ENCODE measurements around the gene CES4A. TPM values are rescaled to one million over a fixed set of nuclear protein-coding genes. Genes with fewer than 3 reads are reported as not detected.

Gene CES4A
- total and polyA plus RNA-seq, 2 of the 13 experiments (the other 11 are each of a cell fraction or from before 2014, with no cell fraction given), result 0.09 to 0.17 TPM

GRCh38 chr16:66972983-66973382 is 15.4 kb upstream of the CES4A start:
- in situ Hi-C loops (cut with HindIII; ENCODE audit: extremely low pct_ligation_motif_present, low pct_unique_long_range_greater_than_20kb) (no loop called here), intact Hi-C loops (cut with micrococcal nuclease; ENCODE audit: unreplicated experiment) (loop anchor here (5.0 kb wide), 1 partner anchor 1764 kb away; the partner anchor contains the start of gene CDH1)
- no peak for TF ChIP-seq ZNF652 (CRISPR knock-in tag; IDR thresholded peaks at IDR 0.05; ENCODE audit: borderline replicate concordance, low read depth)
- no peak for TF ChIP-seq ZNF350 (CRISPR knock-in tag; IDR thresholded peaks at IDR 0.05; ENCODE audit: borderline replicate concordance, low read depth)
- TF ChIP-seq ZNF598 (CRISPR knock-in tag; IDR thresholded peaks at IDR 0.05; ENCODE audit: borderline replicate concordance), result no peak
- TF ChIP-seq ZBTB20 (CRISPR knock-in tag; IDR thresholded peaks at IDR 0.05; ENCODE audit: borderline replicate concordance, low read depth), result no peak
- no peak for TF ChIP-seq CREB1 (IDR thresholded peaks at IDR 0.05)
- no peak for TF ChIP-seq CREB1 (CRISPR knock-in tag; IDR thresholded peaks at IDR 0.05)
- no peak for TF ChIP-seq ZFY (CRISPR knock-in tag; IDR thresholded peaks at IDR 0.05)
- TF ChIP-seq CBX2 (IDR thresholded peaks at IDR 0.05; ENCODE audit: low read depth, low read length), result no peak
- no peak for TF ChIP-seq CBX2 (CRISPR knock-in tag; IDR thresholded peaks at IDR 0.05; ENCODE audit: low read depth)
- no peak for TF ChIP-seq TARDBP (CRISPR knock-in tag; IDR thresholded peaks at IDR 0.05)
- TF ChIP-seq POLR2A (IDR thresholded peaks at IDR 0.05; ENCODE audit: insufficient read depth in 1 of 2, low read depth in 2 of 2, low read length in 2 of 2), result no peak
- no peak for TF ChIP-seq ZNF331 (CRISPR knock-in tag; IDR thresholded peaks at IDR 0.05)
- no peak for TF ChIP-seq MIER2 (CRISPR knock-in tag; IDR thresholded peaks at IDR 0.05)
- no peak for TF ChIP-seq HCFC1 (IDR thresholded peaks at IDR 0.05; ENCODE audit: low read depth, low read length)
- no peak for TF ChIP-seq ZSCAN29 (CRISPR knock-in tag; conservative IDR thresholded peaks at IDR 0.05)
- TF ChIP-seq MAFG (CRISPR knock-in tag; IDR thresholded peaks at IDR 0.05), result no peak
- no peak for TF ChIP-seq TRAFD1 (CRISPR knock-in tag; IDR thresholded peaks at IDR 0.05; ENCODE audit: borderline replicate concordance)
- no peak for TF ChIP-seq GTF3A (CRISPR knock-in tag; conservative IDR thresholded peaks at IDR 0.05)
- TF ChIP-seq MTERF4 (CRISPR knock-in tag; IDR thresholded peaks at IDR 0.05), result no peak
- no peak for TF ChIP-seq CEBPG (CRISPR knock-in tag; IDR thresholded peaks at IDR 0.05)
- TF ChIP-seq NFRKB (IDR thresholded peaks at IDR 0.05), result no peak
- TF ChIP-seq CHD4 (IDR thresholded peaks at IDR 0.05; ENCODE audit: borderline replicate concordance, low read length), result no peak
- CTCF ChIA-PET (ENCODE audit: low intra/inter-chr PET ratio, low total read pairs), result no interaction called here
- FAIRE-seq (no peak), ATAC-seq (no peak), DNase-seq (ENCODE audit: low spot score) (no peak)
- H3K27ac ChIP-seq (ENCODE audit: extremely low read length, insufficient read depth, low read length), result no peak overlapping the region
- no peaks in the 10 kb centered on the region for H3K79me2 ChIP-seq (ENCODE audit: insufficient read depth, low read length)
- no peak overlapping the region for H3K4me2 ChIP-seq (ENCODE audit: low read depth, low read length)
- no peaks in the 10 kb centered on the region for H3K36me3 ChIP-seq (replicated peaks in 1 of 2; ENCODE audit: control insufficient read depth in 1 of 2, insufficient read depth in 2 of 2, low read length in 2 of 2)
- no TSS peak for BruUV-seq (replicated peaks)
- H2AFZ ChIP-seq (ENCODE audit: low read length), result no peak overlapping the region
- H3K9ac ChIP-seq (ENCODE audit: insufficient read depth, low read depth, low read length), result no peak overlapping the region
- no peak overlapping the region for H3K4me3 ChIP-seq (replicated peaks in 1 of 3; ENCODE audit: insufficient read depth in 1 of 3, low read depth in 2 of 3, low read length in 3 of 3)
- POLR2A ChIA-PET, result no interaction called here
- no peaks in the 10 kb centered on the region for H3K9me3 ChIP-seq (ENCODE audit: low read length)
- peaks cover 0 to 4% of the 10 kb centered on the region in 2 experiments; a peak in 1 of 5 replicates for H3K27me3 ChIP-seq (ENCODE audit: control insufficient read depth in 1 of 2, insufficient read depth in 2 of 2, low read length in 2 of 2)
- no peaks in the 10 kb centered on the region for H4K20me1 ChIP-seq (ENCODE audit: insufficient read depth, low read length)
- 51% methylated on average over 9 of the region's 9 CpGs for WGBS (ENCODE audit: low lambda C conversion rate)
- H3K4me1 ChIP-seq (ENCODE audit: insufficient read depth, low read length), result peaks cover 44% of the 10 kb centered on the region
